Measurements from ENCODE around the gene BEST2. TPM values are rescaled to one million over a fixed set of nuclear protein-coding genes. Genes with fewer than 3 reads are reported as not detected.

The BEST2 gene
- total and polyA plus RNA-seq, 7 experiments from 2014 or later: not detected

GRCh38 chr19:12788042-12788681 is 36.6 kb downstream of the BEST2 start:
- intact Hi-C loops (cut with micrococcal nuclease): no loop called here
- Mint-ChIP-seq H3K4me1 (peaks cover 13 to 30% (median 24%) of the 10 kb centered on the region in 7 donors), H3K36me3 (peaks cover 0 to 4% (median 0%) of the 10 kb centered on the region in 5 donors), H3K27ac (peak overlapping the region; percentile 78 to 100 (median 96)), H3K27me3 (peaks cover 0 to under 1% (median 0%) of the 10 kb centered on the region in 5 donors), H3K9me3 (peaks cover 0 to 22% (median 0%) of the 10 kb centered on the region in 11 donors), H3K4me3 (peak overlapping the region in 9 of 10 donors; percentile 9 to 91 (median 48))
- peaks cover 0 to 18% (median 0%) of the 10 kb centered on the region in 3 experiments for H3K36me3 ChIP-seq (ENCODE audit: control insufficient read depth in 2 of 3, insufficient read depth in 3 of 3, low read length in 3 of 3)
- no peaks in the 10 kb centered on the region for H3K27me3 ChIP-seq (ENCODE audit: control insufficient read depth in 2 of 2, insufficient read depth in 2 of 2, low read length in 2 of 2)
- H3K27ac ChIP-seq (ENCODE audit: low read depth, low read length): peak overlapping the region; percentile 99
- H3K4me1 ChIP-seq (ENCODE audit: control insufficient read depth in 2 of 2, insufficient read depth in 2 of 2, low read length in 2 of 2): peaks cover 42 to 49% of the 10 kb centered on the region in 2 donors
- ChIA-PET CTCF (interaction anchor here (3.0 kb wide), 1 partner anchor 11 kb away, joined by 22 read pairs; no protein-coding TSS in a partner anchor), POLR2A (interaction anchor here (2.4 kb wide), 1 partner anchor 10 kb away, joined by 23 read pairs; no protein-coding TSS in a partner anchor)
- ATAC-seq (no peak), DNase-seq (no peak)
- no peak overlapping the region for H3K4me3 ChIP-seq (ENCODE audit: low read length)
- H3K9me3 ChIP-seq (ENCODE audit: control insufficient read depth in 2 of 3, low read length in 3 of 3): no peaks in the 10 kb centered on the region

- Histone ChIP-seq H3K27me3 (ENCODE audit: control insufficient read depth in 2 of 2, insufficient read depth in 2 of 2, low read length in 2 of 2) (no peaks in the 10 kb centered on the region), H3K4me1 (ENCODE audit: control insufficient read depth in 2 of 2, insufficient read depth in 2 of 2, low read length in 2 of 2) (peaks cover 38 to 44% of the 10 kb centered on the region in 2 donors), H3K27ac (ENCODE audit: low read depth, low read length) (peak overlapping the region; percentile 99), H3K4me3 (ENCODE audit: low read length) (no peak overlapping the region), H3K9me3 (ENCODE audit: control insufficient read depth in 2 of 3, low read length in 3 of 3) (no peaks in the 10 kb centered on the region), H3K36me3 (ENCODE audit: control insufficient read depth in 2 of 3, insufficient read depth in 3 of 3, low read length in 3 of 3) (peaks cover 0 to 20% (median 0%) of the 10 kb centered on the region in 3 experiments)
- peaks cover 13 to 27% (median 19%) of the 10 kb centered on the region in 7 donors for H3K4me1 Mint-ChIP-seq
- H3K36me3 Mint-ChIP-seq: peaks cover 0 to 6% (median 0%) of the 10 kb centered on the region in 5 donors
- POLR2A ChIA-PET: interaction anchor here (1.2 to 2.4 kb wide), 2 partner anchors 11 to 14 kb away, joined by 3 to 23 read pairs; partner anchors contain the start of genes PRDX2 and THSD8
- DNase-seq: peak in 2 of 9 donors; percentile 47 to 63
- H3K9me3 Mint-ChIP-seq: peaks cover 0 to 24% (median 0%) of the 10 kb centered on the region in 11 donors
- H3K27me3 Mint-ChIP-seq: peaks cover 0 to 2% (median 0%) of the 10 kb centered on the region in 5 donors
- peak overlapping the region; percentile 93 to 100 (median 96) for H3K27ac Mint-ChIP-seq
- peak overlapping the region; percentile 61 to 91 (median 80) for H3K4me3 Mint-ChIP-seq
- CTCF ChIA-PET: interaction anchor here (3.0 kb wide), 1 partner anchor 11 kb away, joined by 22 read pairs; no protein-coding TSS in a partner anchor
- no peak for ATAC-seq
- intact Hi-C loops (cut with micrococcal nuclease): no loop called here
These were observed 37.1 kb downstream of the BEST2 start for GRCh38 chr19:12788682-12789097.

- Histone ChIP-seq H3K27me3 (ENCODE audit: control insufficient read depth in 2 of 2, insufficient read depth in 2 of 2, low read length in 2 of 2) (no peaks in the 10 kb centered on the region), H3K4me3 (ENCODE audit: low read length) (no peak overlapping the region), H3K9me3 (ENCODE audit: control insufficient read depth in 2 of 3, low read length in 3 of 3) (no peaks in the 10 kb centered on the region), H3K27ac (ENCODE audit: low read depth, low read length) (peak overlapping the region; percentile 99), H3K4me1 (ENCODE audit: control insufficient read depth in 2 of 2, insufficient read depth in 2 of 2, low read length in 2 of 2) (peaks cover 41 to 43% of the 10 kb centered on the region in 2 donors), H3K36me3 (ENCODE audit: control insufficient read depth in 2 of 3, insufficient read depth in 3 of 3, low read length in 3 of 3) (peaks cover 0 to 20% (median 0%) of the 10 kb centered on the region in 3 experiments)
- Mint-ChIP-seq H3K27me3 (peaks cover 0 to 2% (median 0%) of the 10 kb centered on the region in 5 donors), H3K36me3 (peaks cover 0 to 6% (median 0%) of the 10 kb centered on the region in 5 donors), H3K9me3 (peaks cover 0 to 27% (median 0%) of the 10 kb centered on the region in 11 donors), H3K27ac (peak overlapping the region; percentile 93 to 100 (median 99)), H3K4me3 (peak overlapping the region; percentile 61 to 95 (median 84)), H3K4me1 (peaks cover 17 to 30% (median 22%) of the 10 kb centered on the region in 7 donors)
- ChIA-PET POLR2A (interaction anchor here (0.6 to 2.4 kb wide), 4 partner anchors 9 to 54 kb away, joined by 3 to 23 read pairs (median 6); partner anchors contain the start of genes PRDX2 and THSD8), CTCF (interaction anchor here (0.8 to 3.0 kb wide), 2 partner anchors 9 to 12 kb away, joined by 3 to 22 read pairs; no protein-coding TSS in a partner anchor)
- no peak for ATAC-seq
- intact Hi-C loops (cut with micrococcal nuclease): no loop called here
- DNase-seq: peak in 2 of 9 donors; percentile 33 to 44
These were observed 37.7 kb downstream of the BEST2 start for GRCh38 chr19:12789098-12789903.

GRCh38 chr19:12789904-12790619 is 38.5 kb downstream of the BEST2 start:
- H3K36me3 ChIP-seq (ENCODE audit: control insufficient read depth in 2 of 3, insufficient read depth in 3 of 3, low read length in 3 of 3): peaks cover 0 to 20% (median 0%) of the 10 kb centered on the region in 3 experiments
- H3K27ac ChIP-seq (ENCODE audit: low read depth, low read length): peak overlapping the region; percentile 99
- DNase-seq (peak; percentile 80 to 97 (median 83)), ATAC-seq (peak; percentile 48)
- intact Hi-C loops (cut with micrococcal nuclease): loop anchor here (1.0 to 5.0 kb wide), 10 partner anchors 8 to 1698 kb away; partner anchors contain the start of genes CALR (in 2 of the 2), DHPS (in 1 of the 2), IER2 (in 1 of the 2) and STX10 (in 1 of the 2)
- ChIA-PET CTCF (interaction anchor here (0.8 to 3.7 kb wide), 4 partner anchors 7 to 13 kb away, joined by 3 to 71 read pairs (median 23); partner anchors contain the start of gene HOOK2), POLR2A (interaction anchor here (0.6 to 8.4 kb wide), 12 partner anchors 10 to 1734 kb away, joined by 3 to 621 read pairs (median 12); partner anchors contain the start of genes CALR, GCDH, GET3 and HOOK2)
- H3K27ac Mint-ChIP-seq: peak overlapping the region; percentile 97 to 100 (median 100)
- no peaks in the 10 kb centered on the region for H3K9me3 ChIP-seq (ENCODE audit: control insufficient read depth in 2 of 3, low read length in 3 of 3)
- H3K36me3 Mint-ChIP-seq: peaks cover 0 to 6% (median 0%) of the 10 kb centered on the region in 5 donors
- peaks cover 0 to 2% (median 0%) of the 10 kb centered on the region in 5 donors for H3K27me3 Mint-ChIP-seq
- H3K4me3 Mint-ChIP-seq: peak overlapping the region; percentile 89 to 98 (median 94)
- peak overlapping the region; percentile 98 for H3K4me3 ChIP-seq (ENCODE audit: low read length)
- H3K4me1 ChIP-seq (ENCODE audit: control insufficient read depth in 2 of 2, insufficient read depth in 2 of 2, low read length in 2 of 2): peaks cover 42% of the 10 kb centered on the region in 2 donors
- peaks cover 19 to 37% (median 30%) of the 10 kb centered on the region in 7 donors for H3K4me1 Mint-ChIP-seq
- no peaks in the 10 kb centered on the region for H3K27me3 ChIP-seq (ENCODE audit: control insufficient read depth in 2 of 2, insufficient read depth in 2 of 2, low read length in 2 of 2)
- peaks cover 0 to 27% (median 0%) of the 10 kb centered on the region in 11 donors for H3K9me3 Mint-ChIP-seq

- Mint-ChIP-seq H3K4me1 (peaks cover 22 to 42% (median 34%) of the 10 kb centered on the region in 7 donors), H3K27me3 (peaks cover 0 to 2% (median 0%) of the 10 kb centered on the region in 5 donors), H3K9me3 (peaks cover 0 to 27% (median 0%) of the 10 kb centered on the region in 11 donors), H3K36me3 (peaks cover 0 to 6% (median 0%) of the 10 kb centered on the region in 5 donors), H3K27ac (peak overlapping the region; percentile 97 to 100 (median 100)), H3K4me3 (peak overlapping the region; percentile 89 to 98 (median 94))
- Histone ChIP-seq H3K27ac (ENCODE audit: low read depth, low read length) (peak overlapping the region; percentile 99), H3K27me3 (ENCODE audit: control insufficient read depth in 2 of 2, insufficient read depth in 2 of 2, low read length in 2 of 2) (no peaks in the 10 kb centered on the region), H3K4me1 (ENCODE audit: control insufficient read depth in 2 of 2, insufficient read depth in 2 of 2, low read length in 2 of 2) (peaks cover 35 to 38% of the 10 kb centered on the region in 2 donors), H3K4me3 (ENCODE audit: low read length) (peak overlapping the region; percentile 98), H3K9me3 (ENCODE audit: control insufficient read depth in 2 of 3, low read length in 3 of 3) (no peaks in the 10 kb centered on the region), H3K36me3 (ENCODE audit: control insufficient read depth in 2 of 3, insufficient read depth in 3 of 3, low read length in 3 of 3) (peaks cover 0 to 20% (median 0%) of the 10 kb centered on the region in 3 experiments)
- ChIA-PET CTCF (interaction anchor here (1.3 to 3.7 kb wide), 3 partner anchors 8 to 26 kb away, joined by 3 to 71 read pairs (median 24); partner anchors contain the start of gene HOOK2), POLR2A (interaction anchor here (0.9 to 8.4 kb wide), 21 partner anchors 9 to 1733 kb away, joined by 3 to 621 read pairs (median 8); partner anchors contain the start of genes CALR, FBXW9, GCDH and GET3)
- intact Hi-C loops (cut with micrococcal nuclease): loop anchor here (1.0 to 5.0 kb wide), 11 partner anchors 8 to 1728 kb away; partner anchors contain the start of genes CALR (in 2 of the 2), DHPS (in 1 of the 2), DNAJB1 (in 1 of the 2) and IER2 (in 1 of the 2)
- ATAC-seq: no peak
- peak in 4 of 9 donors; percentile 32 to 48 (median 39) for DNase-seq
These were observed 39.2 kb downstream of the BEST2 start for GRCh38 chr19:12790628-12791344.
